ENCODE results near the gene PWWP2B.

DNA sequence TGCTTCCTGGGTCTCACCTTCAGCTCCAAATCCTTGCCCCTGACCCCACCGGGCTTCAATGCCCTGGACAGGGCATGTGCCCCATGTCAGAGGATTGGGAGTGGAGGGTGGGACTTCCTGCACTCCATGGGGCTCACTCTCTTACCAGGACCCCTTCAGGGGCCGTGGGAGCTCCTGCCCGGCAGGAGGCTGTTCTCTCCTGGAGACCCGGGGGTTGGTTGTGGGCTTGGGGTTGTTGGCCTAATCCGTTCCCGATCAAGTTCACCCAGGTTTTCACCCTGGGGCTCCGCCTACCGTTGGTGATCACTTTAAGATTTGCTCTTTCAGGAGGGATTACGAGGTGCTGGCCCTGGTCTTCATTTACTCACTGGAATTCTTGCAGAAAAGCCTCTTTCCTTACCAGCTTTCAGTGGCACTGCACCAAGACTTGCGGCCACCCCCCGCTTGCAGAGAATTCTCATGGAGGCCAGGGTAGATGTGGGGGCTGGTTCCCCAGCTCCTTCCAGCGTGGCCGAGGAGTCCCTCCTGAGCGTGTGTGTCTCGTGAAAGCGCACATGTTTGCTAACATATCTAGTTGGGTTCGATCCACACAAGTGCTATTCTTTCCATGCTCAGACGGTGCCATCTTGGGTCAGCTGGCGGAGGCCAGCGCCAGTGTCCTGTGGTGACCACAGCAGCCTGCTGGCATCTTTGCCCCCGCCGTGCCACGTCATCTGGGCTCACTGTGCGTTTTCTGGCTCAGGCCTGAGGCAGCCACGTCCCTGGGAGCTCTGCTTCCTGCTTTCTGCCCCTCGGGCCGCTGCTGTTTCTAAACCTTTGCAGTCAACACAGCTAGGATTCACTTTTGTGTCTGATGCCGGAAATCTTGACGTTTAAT lies 15.6 kb downstream of the PWWP2B start:
- TF ChIP-seq CTCF (IDR thresholded peaks at IDR 0.05): no peak
- no peak for TF ChIP-seq SP1 (CRISPR knock-in tag; conservative IDR thresholded peaks at IDR 0.05)
- TF ChIP-seq, protein P1, sequence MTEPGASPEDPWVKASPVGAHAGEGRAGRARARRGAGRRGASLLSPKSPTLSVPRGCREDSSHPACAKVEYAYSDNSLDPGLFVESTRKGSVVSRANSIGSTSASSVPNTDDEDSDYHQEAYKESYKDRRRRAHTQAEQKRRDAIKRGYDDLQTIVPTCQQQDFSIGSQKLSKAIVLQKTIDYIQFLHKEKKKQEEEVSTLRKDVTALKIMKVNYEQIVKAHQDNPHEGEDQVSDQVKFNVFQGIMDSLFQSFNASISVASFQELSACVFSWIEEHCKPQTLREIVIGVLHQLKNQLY (CRISPR knock-in tag; IDR thresholded peaks at IDR 0.05): no peak
- no peak for TF ChIP-seq RELA (CRISPR knock-in tag; IDR thresholded peaks at IDR 0.05; ENCODE audit: borderline replicate concordance)
- no peak for TF ChIP-seq ZNF263 (CRISPR knock-in tag; IDR thresholded peaks at IDR 0.05; ENCODE audit: low read depth)
- no peak for TF ChIP-seq NR3C1 (CRISPR knock-in tag; conservative IDR thresholded peaks at IDR 0.05; ENCODE audit: low read depth)
- no peak for TF ChIP-seq USF1 (CRISPR knock-in tag; IDR thresholded peaks at IDR 0.05)
- TF ChIP-seq ZNF121 (CRISPR knock-in tag; IDR thresholded peaks at IDR 0.05): no peak
- no peak for TF ChIP-seq ETV6 (CRISPR knock-in tag; IDR thresholded peaks at IDR 0.05)

Data from WTC11 (cell line).